Testis (tissue), 3 donors: Measurements from ENCODE around the gene PSMD12. TPM values are rescaled to one million over a fixed set of nuclear protein-coding genes. Genes with fewer than 3 reads are reported as not detected.
"Not testable (repeated sequence)": the region's sequence is repeated elsewhere in the genome, so short reads cannot be mapped to it uniquely, and the experiment has no call there.

Experiments used
- DNase-seq: peaks from one replicate; pipeline ENCODE4 v3.0.0-alpha.2; 2019
- H3K27ac ChIP-seq, 2 donors: fragments of 200-600 bp; sonication (generic); one replicate each; pipeline ENCODE4 v1.5.1; 2019
- H3K27me3 ChIP-seq: fragments of 200-600 bp; sonication (generic); one replicate; pipeline ENCODE4 v1.5.1; 2019
- H3K36me3 ChIP-seq: fragments of 200-600 bp; sonication (generic); one replicate; pipeline ENCODE4 v1.5.1; 2017; ENCODE audit warnings: low read depth; ENCODE audit errors: missing control alignments
- H3K4me1 ChIP-seq: fragments of 200-600 bp; sonication (generic); one replicate; pipeline ENCODE4 v1.5.1; 2019
- H3K4me3 ChIP-seq, 2 donors: fragments of 200-600 bp; sonication (generic); one replicate each; pipeline ENCODE4 v1.5.1; 2017 to 2019
- H3K9me3 ChIP-seq: fragments of 200-600 bp; sonication (generic); one replicate; pipeline ENCODE4 v1.5.1; 2017
- CTCF ChIP-seq, 3 experiments: fragments of 450-650 bp in 2 of 3; fragments of 200-600 bp in 1 of 3; sonication (generic) in 1 of 3; IDR thresholded peaks; one replicate each; pipeline ENCODE4 v1.5.1; 2016 to 2019; ENCODE audit warnings: antibody characterized with exemption in 3 of 3, mild to moderate bottlenecking in 2 of 3, moderate library complexity in 1 of 3
- POLR2A ChIP-seq: fragments of 450-650 bp; IDR thresholded peaks from one replicate; pipeline ENCODE4 v1.6.1; 2017; ENCODE audit warnings: antibody characterized with exemption, mild to moderate bottlenecking, moderate library complexity
- WGBS, 2 donors: methylation state at CpG; one replicate each; pipeline ENCODE4 v1.1.5; 2018; 5-methylcytosine and 5-hydroxymethylcytosine counted together
- intact Hi-C: fragments of 100-400 bp; cut with DNase I; formaldehyde crosslinking; loops from one replicate; pipeline ENCODE4 v1.15.1; 2023; ENCODE audit warnings: low total_unique reads
- polyA plus RNA-seq: library from polyadenylated mRNA; stranded (reverse); fragments of 350-450 nt; fragmentation: Illumina TruSeq; extraction: RNeasy Lipid Tissue Mini Kit (QIAGEN cat#74804); gene quantifications from one replicate; pipeline ENCODE4 v1.2.3, GENCODE V29; 2014; ENCODE audit warnings: low read depth, low replicate concordance; ENCODE audit not compliant: insufficient read depth
- total RNA-seq, 2 donors: library from RNA; depleted of rRNA; stranded (reverse); fragments of >200 nt; gene quantifications; one replicate each; pipeline ENCODE4 v1.2.3, GENCODE V29; 2016

The PSMD12 gene
- total and polyA plus RNA-seq, 3 donors from 2014 or later = 32.8 to 71.2 (median 46.3) TPM

- WGBS, 2 donors = 95 to 98% methylated on average over 2 of the region's 2 CpGs
- Histone ChIP-seq H3K27me3 (no peaks in the 10 kb centered on the region), H3K4me3 (no peak overlapping the region), H3K27ac (no peak overlapping the region), H3K9me3 (no peaks in the 10 kb centered on the region), H3K36me3 (no peaks in the 10 kb centered on the region), H3K4me1 (no peaks in the 10 kb centered on the region)
- no peak for DNase-seq
- intact Hi-C loops = no loop called here
- TF ChIP-seq CTCF (IDR thresholded peaks at IDR 0.05) = no peak
- no peak for TF ChIP-seq POLR2A
Measured at GRCh38 chr17:67324330-67324729, 42.0 kb downstream of the PSMD12 start.

- H3K4me1 ChIP-seq = no peaks in the 10 kb centered on the region
- WGBS, 2 donors = 91 to 94% methylated on average over 3 of the region's 3 CpGs
Measured at GRCh38 chr17:67323445-67323844, 42.9 kb downstream of the PSMD12 start.

GRCh38 chr17:67322042-67322787 lies 44.2 kb downstream of the PSMD12 start:
- Histone ChIP-seq H3K4me3 (no peak overlapping the region), H3K27me3 (no peaks in the 10 kb centered on the region), H3K4me1 (no peaks in the 10 kb centered on the region), H3K9me3 (no peaks in the 10 kb centered on the region), H3K27ac (no peak overlapping the region), H3K36me3 (no peaks in the 10 kb centered on the region)
- no peak for DNase-seq
- WGBS, 2 donors = 40 to 48% methylated on average over 3 of the region's 3 CpGs
- TF ChIP-seq CTCF (IDR thresholded peaks at IDR 0.05) (no peak), POLR2A (no peak)
- intact Hi-C loops = no loop called here

More at GRCh38 chr17:67323445-67323844, 42.9 kb downstream of the PSMD12 start:
- H3K9me3 ChIP-seq = no peaks in the 10 kb centered on the region
- no peaks in the 10 kb centered on the region for H3K36me3 ChIP-seq
- no peak for DNase-seq
- intact Hi-C loops = no loop called here
- TF ChIP-seq POLR2A (no peak), CTCF (IDR thresholded peaks at IDR 0.05) (no peak)
- H3K27me3 ChIP-seq = no peaks in the 10 kb centered on the region
- H3K4me3 ChIP-seq = no peak overlapping the region
- H3K27ac ChIP-seq = no peak overlapping the region

GRCh38 chr17:67321486-67321885 lies 44.9 kb downstream of the PSMD12 start:
- WGBS, 2 donors = 83 to 87% methylated on average over 13 of the region's 13 CpGs
- H3K9me3 ChIP-seq, H3K4me1 ChIP-seq, DNase-seq, H3K36me3 ChIP-seq, H3K4me3 ChIP-seq, intact Hi-C loops, H3K27me3 ChIP-seq, H3K27ac ChIP-seq: not testable (repeated sequence)

GRCh38 chr17:67316781-67317180 lies 49.6 kb downstream of the PSMD12 start:
- Histone ChIP-seq H3K4me3 (no peak overlapping the region), H3K27ac (no peak overlapping the region), H3K9me3 (no peaks in the 10 kb centered on the region), H3K4me1 (no peaks in the 10 kb centered on the region), H3K36me3 (no peaks in the 10 kb centered on the region), H3K27me3 (no peaks in the 10 kb centered on the region)
- DNase-seq = no peak
- TF ChIP-seq POLR2A (no peak), CTCF (IDR thresholded peaks at IDR 0.05) (no peak)
- intact Hi-C loops = no loop called here
- WGBS, 2 donors = 94 to 97% methylated on average over 5 of the region's 5 CpGs
